GM23338 (cell line): ENCODE measurements around the gene PXMP4. TPM values are rescaled to one million over a fixed set of nuclear protein-coding genes. Genes with fewer than 3 reads are reported as not detected.

Experiments
- ATAC-seq: fragments of 200-7000 bp; cut with Tn5 transposase; 3 replicates; pipeline ENCODE4 v1.9.1; 2020
- DNase-seq: peaks from one replicate; pipeline ENCODE4 v3.0.0-alpha.2; 2015; ENCODE audit warnings: low spot score
- H2AFZ ChIP-seq: fragments of 200-600 bp; sonication (generic); 2 replicates; pipeline ENCODE4 v1.8.0; 2016; ENCODE audit warnings: antibody characterized with exemption, mild to moderate bottlenecking, moderate library complexity
- H3F3A ChIP-seq: fragments of 200-600 bp; sonication (generic); replicated peaks from 2 replicates; pipeline ENCODE4 v1.8.0; 2017; ENCODE audit warnings: antibody characterized with exemption, mixed run types, low read depth
- H3K27ac ChIP-seq: fragments of 200-600 bp; sonication (generic); 2 replicates; pipeline ENCODE4 v1.6.1; 2016; ENCODE audit warnings: low read depth
- H3K27me3 ChIP-seq: fragments of 200-600 bp; sonication (generic); 2 replicates; pipeline ENCODE4 v1.8.0; 2016; ENCODE audit warnings: mild to moderate bottlenecking, mixed run types, moderate library complexity; ENCODE audit not compliant: insufficient read depth
- H3K36me3 ChIP-seq: fragments of 200-600 bp; sonication (generic); 2 replicates; pipeline ENCODE4 v1.8.0; 2016; ENCODE audit warnings: mild to moderate bottlenecking; ENCODE audit not compliant: insufficient read depth
- H3K4me1 ChIP-seq: fragments of 200-600 bp; sonication (generic); 2 replicates; pipeline ENCODE4 v1.8.0; 2016; ENCODE audit warnings: mild to moderate bottlenecking, moderate library complexity; ENCODE audit not compliant: insufficient read depth
- H3K4me2 ChIP-seq: fragments of 200-600 bp; sonication (generic); 2 replicates; pipeline ENCODE4 v1.7.1; 2017; ENCODE audit warnings: mixed run types
- H3K4me3 ChIP-seq: fragments of 200-600 bp; sonication (generic); 2 replicates; pipeline ENCODE4 v1.6.1; 2016; ENCODE audit warnings: mixed run types
- H3K79me2 ChIP-seq: fragments of 200-600 bp; sonication (generic); replicated peaks from 2 replicates; pipeline ENCODE4 v1.8.0; 2017; ENCODE audit warnings: mild to moderate bottlenecking; ENCODE audit not compliant: insufficient read depth
- H3K9me2 ChIP-seq: fragments of 200-600 bp; sonication (generic); 2 replicates; pipeline ENCODE4 v1.8.0; 2017; ENCODE audit not compliant: insufficient read depth
- H4K20me1 ChIP-seq: fragments of 200-600 bp; sonication (generic); replicated peaks from 2 replicates; pipeline ENCODE4 v1.8.0; 2017; ENCODE audit warnings: mild to moderate bottlenecking; ENCODE audit not compliant: insufficient read depth
- H3K27ac Mint-ChIP-seq: 2 replicates; pipeline ENCODE4 v1.8.0; 2020; ENCODE audit warnings: inconsistent platforms, mild to moderate bottlenecking, moderate library complexity, mixed read lengths
- H3K27me3 Mint-ChIP-seq: 3 replicates; pipeline ENCODE4 v1.8.0; 2022; ENCODE audit warnings: low read depth, mild to moderate bottlenecking, moderate library complexity, mixed read lengths, inconsistent platforms; ENCODE audit not compliant: insufficient read depth, poor library complexity
- H3K36me3 Mint-ChIP-seq: 3 replicates; pipeline ENCODE4 v1.8.0; 2021; ENCODE audit warnings: low read depth, mild to moderate bottlenecking, inconsistent platforms, moderate library complexity, mixed read lengths
- H3K4me1 Mint-ChIP-seq: 3 replicates; pipeline ENCODE4 v1.8.0; 2020; ENCODE audit warnings: mild to moderate bottlenecking, inconsistent platforms, mixed read lengths
- H3K4me3 Mint-ChIP-seq: 3 replicates; pipeline ENCODE4 v1.8.0; 2021; ENCODE audit warnings: moderate library complexity, mild to moderate bottlenecking, inconsistent platforms, mixed read lengths
- H3K9me3 Mint-ChIP-seq: 3 replicates; pipeline ENCODE4 v1.8.0; 2020; ENCODE audit warnings: moderate library complexity, mild to moderate bottlenecking, inconsistent platforms, mixed read lengths
- CREB1 ChIP-seq: fragments of 250-450 bp; sonication (Bioruptor Pico); IDR thresholded peaks from 2 replicates; pipeline ENCODE4 v1.5.0; 2020; ENCODE audit warnings: low read depth, mild to moderate bottlenecking, moderate library complexity
- CTCF ChIP-seq, 2 experiments: fragments of 200-600 bp in 1 of 2; sonication (generic) in 1 of 2; conservative IDR thresholded peaks; 2 replicates each; pipeline versions ENCODE4 v1.5.1 to v1.6.1; 2016 to 2017; ENCODE audit warnings: antibody characterized with exemption in 2 of 2, low read depth in 2 of 2, mild to moderate bottlenecking in 2 of 2, moderate library complexity in 1 of 2
- EZH2 ChIP-seq: fragments of 200-600 bp; sonication (generic); IDR thresholded peaks from one replicate; pipeline ENCODE4 v1.8.0; 2017; ENCODE audit warnings: antibody characterized with exemption, mild to moderate bottlenecking, low read depth; ENCODE audit not compliant: unreplicated experiment
- JUNB ChIP-seq: IDR thresholded peaks from one replicate; pipeline ENCODE4 v1.6.1; 2016; ENCODE audit warnings: antibody characterized with exemption; ENCODE audit not compliant: unreplicated experiment
- NANOG ChIP-seq: IDR thresholded peaks from 2 replicates; pipeline ENCODE4 v1.6.1; 2016; ENCODE audit warnings: antibody characterized with exemption, borderline replicate concordance
- POLR2AphosphoS5 ChIP-seq: IDR thresholded peaks from 2 replicates; pipeline ENCODE4 v1.6.1; 2016; ENCODE audit warnings: antibody characterized with exemption, low read depth
- STAT1 ChIP-seq: IDR thresholded peaks from one replicate; pipeline ENCODE4 v1.6.1; 2016; ENCODE audit warnings: antibody characterized with exemption; ENCODE audit not compliant: unreplicated experiment
- ZNF331 ChIP-seq: fragments of 250-450 bp; sonication (Bioruptor Pico); IDR thresholded peaks from 2 replicates; pipeline ENCODE4 v1.5.0; 2020; ENCODE audit warnings: low read depth, mild to moderate bottlenecking, moderate library complexity
- polyA plus RNA-seq: library from polyadenylated mRNA; unstranded; fragments of >200 nt; fragmentation: Nextera tagmentation; extraction: Ambion mirVana; gene quantifications from 2 replicates; pipeline ENCODE4 v1.2.1, GENCODE V29; 2016
- total RNA-seq: library from RNA; depleted of rRNA; stranded (reverse); fragments of >200 nt; shearing (Covaris generic); gene quantifications from 2 replicates; pipeline ENCODE4 v1.2.3, GENCODE V29; 2014

PXMP4 gene
- total and polyA plus RNA-seq, 2 experiments from 2014 or later = 1.2 to 3.5 TPM

- H3K27ac Mint-ChIP-seq = no peak overlapping the region
These were observed 51.5 kb downstream of the PXMP4 start for GRCh38 chr20:33668466-33669155.

GRCh38 chr20:33667676-33668465 lies 52.2 kb downstream of the PXMP4 start:
- DNase-seq (peak; percentile 91), ATAC-seq (peak; percentile 63)
- Histone ChIP-seq H3K27ac (no peak overlapping the region), H3K27me3 (peaks cover 13% of the 10 kb centered on the region; the same call in 1 of the 2 replicates), H3F3A (peaks cover 11% of the 10 kb centered on the region; the same call in 1 of the 2 replicates), H3K36me3 (no peaks in the 10 kb centered on the region; the same call in 1 of the 2 replicates), H2AFZ (peak overlapping the region; percentile 80; the same call in 1 of the 2 replicates), H3K9me2 (no peaks in the 10 kb centered on the region), H3K4me3 (peak overlapping the region; percentile 53), H3K4me2 (peak overlapping the region; percentile 76), H3K79me2 (no peaks in the 10 kb centered on the region), H3K4me1 (peaks cover 19% of the 10 kb centered on the region; the same call in 1 of the 2 replicates), H4K20me1 (peaks cover 3% of the 10 kb centered on the region)
- peaks cover 34% of the 10 kb centered on the region for H3K4me1 Mint-ChIP-seq
- no peaks in the 10 kb centered on the region for H3K9me3 Mint-ChIP-seq
- TF ChIP-seq CREB1 (CRISPR knock-in tag) = peak; percentile 55; the same call in 1 of the 2 replicates
- no peak for TF ChIP-seq ZNF331 (CRISPR knock-in tag)
- TF ChIP-seq CTCF (conservative IDR thresholded peaks at IDR 0.05; ENCODE audit: low read depth in 2 of 2) = peak; percentile 73 to 93
- 0 out of 2 replicates have a peak, but pooled peaks have one; percentile 14 for TF ChIP-seq POLR2AphosphoS5
- no peak for TF ChIP-seq JUNB
- H3K27me3 Mint-ChIP-seq = peaks cover 23% of the 10 kb centered on the region
- H3K4me3 Mint-ChIP-seq = peak overlapping the region; percentile 61
- peaks cover 34% of the 10 kb centered on the region for H3K36me3 Mint-ChIP-seq
- no peak overlapping the region for H3K27ac Mint-ChIP-seq

More at GRCh38 chr20:33668466-33669155, 51.5 kb downstream of the PXMP4 start:
- Histone ChIP-seq H3K4me1 (peaks cover 26% of the 10 kb centered on the region; the same call in 1 of the 2 replicates), H2AFZ (no peak overlapping the region), H3F3A (peaks cover 11% of the 10 kb centered on the region; the same call in 1 of the 2 replicates), H4K20me1 (peaks cover 3% of the 10 kb centered on the region), H3K27me3 (peaks cover 11% of the 10 kb centered on the region; the same call in 1 of the 2 replicates), H3K4me3 (peak overlapping the region; percentile 53; the same call in 1 of the 2 replicates), H3K79me2 (no peaks in the 10 kb centered on the region; the same call in 1 of the 2 replicates), H3K36me3 (no peaks in the 10 kb centered on the region; the same call in 1 of the 2 replicates), H3K4me2 (peak overlapping the region; percentile 76; the same call in 1 of the 2 replicates), H3K27ac (no peak overlapping the region), H3K9me2 (no peaks in the 10 kb centered on the region)
- no peak for TF ChIP-seq STAT1
- TF ChIP-seq NANOG = no peak
- TF ChIP-seq EZH2 = no peak
- no peak for TF ChIP-seq POLR2AphosphoS5
- peaks cover 40% of the 10 kb centered on the region for H3K4me1 Mint-ChIP-seq
- DNase-seq (no peak), ATAC-seq (no peak)
- no peaks in the 10 kb centered on the region for H3K9me3 Mint-ChIP-seq
- H3K4me3 Mint-ChIP-seq = peak overlapping the region; percentile 29; the same call in 1 of the 3 replicates
- H3K36me3 Mint-ChIP-seq = peaks cover 34% of the 10 kb centered on the region
- H3K27me3 Mint-ChIP-seq = peaks cover 26% of the 10 kb centered on the region
